ENCODE results near the gene RPGRIP1L. TPM values are rescaled to one million over a fixed set of nuclear protein-coding genes. Genes with fewer than 3 reads are reported as not detected.

RPGRIP1L gene
- total RNA-seq, 1 donor from 2014 or later = 1.7 TPM

DNA sequence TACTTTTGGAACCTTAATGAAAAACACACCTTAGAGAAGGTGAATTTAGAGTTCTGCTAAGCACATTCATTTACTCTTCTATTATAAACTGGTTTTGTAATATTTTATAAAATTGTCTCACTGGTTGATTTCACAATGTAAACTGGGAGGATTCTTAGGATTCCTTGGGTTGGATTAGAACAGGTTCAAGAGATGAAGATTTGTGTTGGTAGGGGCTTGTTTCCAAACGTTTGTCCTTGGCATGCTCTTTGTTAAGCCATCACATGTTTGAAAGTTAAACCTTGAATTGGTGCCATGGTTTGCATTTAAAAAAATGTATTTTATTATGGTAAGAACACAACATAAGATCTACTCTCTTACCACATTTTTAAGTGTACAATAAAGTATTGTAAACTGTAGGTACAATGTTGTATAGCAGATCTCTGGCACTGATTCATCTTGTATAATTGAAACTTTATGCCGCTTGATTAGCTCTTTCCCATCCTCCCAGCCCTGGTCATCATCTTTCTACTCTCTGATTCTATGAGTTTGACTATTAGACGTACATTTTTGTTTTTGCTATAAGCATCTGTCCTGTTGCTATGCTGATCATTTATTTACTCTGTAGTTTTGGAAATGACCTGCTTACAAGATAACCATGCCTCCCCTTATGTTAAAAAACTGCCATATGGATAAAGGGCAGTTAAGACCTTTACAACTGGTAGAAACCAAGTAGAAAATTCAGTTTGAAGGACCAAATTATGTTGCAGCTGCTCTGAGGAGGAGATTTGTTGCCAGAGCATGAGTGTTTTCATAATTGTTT is 9.9 kb upstream of the RPGRIP1L start:
- Histone ChIP-seq H3K27ac (replicated peaks) (no peak overlapping the region), H3K9me3 (replicated peaks) (no peaks in the 10 kb centered on the region), H3K36me3 (no peaks in the 10 kb centered on the region), H3K4me3 (no peak overlapping the region), H3K4me1 (peaks cover 52% of the 10 kb centered on the region), H3K27me3 (ENCODE audit: low read depth) (no peaks in the 10 kb centered on the region)
- DNase-seq = no peak
- TF ChIP-seq, protein P1, sequence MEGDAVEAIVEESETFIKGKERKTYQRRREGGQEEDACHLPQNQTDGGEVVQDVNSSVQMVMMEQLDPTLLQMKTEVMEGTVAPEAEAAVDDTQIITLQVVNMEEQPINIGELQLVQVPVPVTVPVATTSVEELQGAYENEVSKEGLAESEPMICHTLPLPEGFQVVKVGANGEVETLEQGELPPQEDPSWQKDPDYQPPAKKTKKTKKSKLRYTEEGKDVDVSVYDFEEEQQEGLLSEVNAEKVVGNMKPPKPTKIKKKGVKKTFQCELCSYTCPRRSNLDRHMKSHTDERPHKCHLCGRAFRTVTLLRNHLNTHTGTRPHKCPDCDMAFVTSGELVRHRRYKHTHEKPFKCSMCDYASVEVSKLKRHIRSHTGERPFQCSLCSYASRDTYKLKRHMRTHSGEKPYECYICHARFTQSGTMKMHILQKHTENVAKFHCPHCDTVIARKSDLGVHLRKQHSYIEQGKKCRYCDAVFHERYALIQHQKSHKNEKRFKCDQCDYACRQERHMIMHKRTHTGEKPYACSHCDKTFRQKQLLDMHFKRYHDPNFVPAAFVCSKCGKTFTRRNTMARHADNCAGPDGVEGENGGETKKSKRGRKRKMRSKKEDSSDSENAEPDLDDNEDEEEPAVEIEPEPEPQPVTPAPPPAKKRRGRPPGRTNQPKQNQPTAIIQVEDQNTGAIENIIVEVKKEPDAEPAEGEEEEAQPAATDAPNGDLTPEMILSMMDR (IDR thresholded peaks at IDR 0.05; ENCODE audit: borderline replicate concordance) = no peak
- intact Hi-C loops (cut with micrococcal nuclease) = no loop called here

DNA sequence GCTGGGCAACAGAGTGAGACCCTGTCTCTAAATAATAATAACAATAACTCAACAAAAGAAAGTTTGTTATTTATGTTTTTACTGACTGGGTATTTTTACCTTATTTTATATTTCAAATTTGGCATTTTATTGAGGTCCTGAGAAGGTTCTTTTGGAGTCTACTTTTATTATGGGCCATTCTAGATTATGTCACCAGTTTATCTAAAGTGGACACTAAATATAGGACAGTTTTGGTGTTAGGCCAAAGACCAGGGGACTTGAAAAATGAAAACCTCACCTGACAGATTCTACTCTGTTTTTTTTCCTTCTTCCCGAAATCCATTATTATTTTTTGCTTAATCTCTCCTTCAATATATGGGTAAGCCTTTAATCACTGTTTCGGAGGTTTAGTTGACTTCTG is 8.4 kb upstream of the RPGRIP1L start:
- peaks cover 41% of the 10 kb centered on the region for H3K4me1 ChIP-seq
- H3K27ac ChIP-seq (replicated peaks) = no peak overlapping the region
- no peaks in the 10 kb centered on the region for H3K9me3 ChIP-seq (replicated peaks)
- TF ChIP-seq, protein P1 (IDR thresholded peaks at IDR 0.05; ENCODE audit: borderline replicate concordance) = no peak
- H3K36me3 ChIP-seq = no peaks in the 10 kb centered on the region
- intact Hi-C loops (cut with micrococcal nuclease) = no loop called here
- DNase-seq = no peak
- no peaks in the 10 kb centered on the region for H3K27me3 ChIP-seq (ENCODE audit: low read depth)
- H3K4me3 ChIP-seq = no peak overlapping the region

DNA sequence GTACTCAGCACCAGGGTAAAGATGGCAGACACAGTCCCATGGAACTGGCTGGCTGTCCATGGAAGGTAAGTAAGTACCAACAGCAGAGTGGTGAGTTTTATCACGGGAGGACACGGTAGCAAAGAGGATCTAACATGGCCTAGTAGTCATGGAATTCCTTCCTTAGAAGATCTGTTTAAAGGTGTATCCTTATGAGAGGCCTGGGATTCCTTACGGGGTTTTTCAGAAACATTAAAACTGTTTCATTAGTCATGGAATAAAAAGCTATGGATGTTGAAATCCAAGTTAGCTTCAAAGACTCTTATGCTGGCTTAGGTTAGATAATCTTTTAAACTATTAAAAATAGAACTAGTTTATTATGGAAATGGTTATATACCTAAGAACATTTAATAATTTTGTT is 7.7 kb upstream of the RPGRIP1L start:
- Histone ChIP-seq H3K27ac (replicated peaks) (no peak overlapping the region), H3K4me3 (no peak overlapping the region), H3K36me3 (no peaks in the 10 kb centered on the region), H3K9me3 (replicated peaks) (no peaks in the 10 kb centered on the region), H3K4me1 (peaks cover 41% of the 10 kb centered on the region), H3K27me3 (ENCODE audit: low read depth) (no peaks in the 10 kb centered on the region)
- intact Hi-C loops (cut with micrococcal nuclease) = no loop called here
- TF ChIP-seq, protein P1 (IDR thresholded peaks at IDR 0.05; ENCODE audit: borderline replicate concordance) = no peak
- no peak for DNase-seq

DNA sequence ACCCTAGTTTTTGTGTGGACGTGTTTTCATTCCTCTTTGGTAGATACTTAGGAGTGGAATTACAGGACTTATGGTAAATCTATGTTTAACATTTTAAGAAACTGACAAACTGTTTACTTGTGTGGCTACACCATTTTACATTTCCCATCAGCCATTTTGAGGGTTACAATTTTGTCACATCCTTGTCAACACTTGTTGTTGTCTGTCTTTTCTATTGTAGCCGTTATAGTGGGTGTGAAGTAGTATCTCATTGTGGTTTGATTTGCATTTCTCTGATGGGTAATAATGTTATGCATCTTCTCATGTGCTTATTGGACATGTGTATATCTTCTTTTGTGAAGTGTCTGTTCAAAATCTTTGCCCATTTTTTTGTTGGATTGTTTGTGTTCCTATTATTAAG is 4.8 kb upstream of the RPGRIP1L start:
- intact Hi-C loops (cut with micrococcal nuclease) = no loop called here
- Histone ChIP-seq H3K4me1 (peaks cover 39% of the 10 kb centered on the region), H3K4me3 (no peak overlapping the region), H3K27me3 (ENCODE audit: low read depth) (no peaks in the 10 kb centered on the region), H3K36me3 (no peaks in the 10 kb centered on the region), H3K27ac (replicated peaks) (no peak overlapping the region), H3K9me3 (replicated peaks) (no peaks in the 10 kb centered on the region)
- DNase-seq = no peak
- TF ChIP-seq, protein P1 (IDR thresholded peaks at IDR 0.05; ENCODE audit: borderline replicate concordance) = no peak

DNA sequence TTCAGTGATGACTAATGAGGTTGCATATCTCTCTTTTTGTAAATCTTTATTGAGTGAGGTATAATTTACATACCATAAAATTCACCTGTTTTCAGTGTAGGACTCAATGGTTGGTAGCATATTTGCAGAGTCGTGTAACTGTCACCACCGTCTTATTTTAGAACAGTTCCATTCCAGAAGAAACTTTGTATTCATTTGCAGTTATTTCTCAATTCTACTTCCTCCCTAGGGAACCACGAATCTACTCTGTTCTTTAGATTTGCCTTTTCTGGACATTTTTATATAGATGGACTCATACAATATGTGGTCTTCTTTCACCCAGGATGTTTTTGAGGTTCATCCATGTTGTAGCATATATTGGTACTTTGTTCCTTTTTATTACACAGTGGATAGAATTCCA is 4.0 kb upstream of the RPGRIP1L start:
- Histone ChIP-seq H3K36me3 (no peaks in the 10 kb centered on the region), H3K4me1 (peaks cover 38% of the 10 kb centered on the region), H3K27ac (replicated peaks) (no peak overlapping the region), H3K9me3 (replicated peaks) (no peaks in the 10 kb centered on the region), H3K27me3 (ENCODE audit: low read depth) (no peaks in the 10 kb centered on the region), H3K4me3 (no peak overlapping the region)
- DNase-seq = no peak
- TF ChIP-seq, protein P1 (IDR thresholded peaks at IDR 0.05; ENCODE audit: borderline replicate concordance) = no peak
- intact Hi-C loops (cut with micrococcal nuclease) = no loop called here
